GM19035 (cell line): ENCODE measurements around the gene MITF.
"Not testable (repeated sequence)": the region's sequence is repeated elsewhere in the genome, so short reads cannot be mapped to it uniquely, and the experiment has no call there.

Experiments used
- ATAC-seq: cut with Tn5 transposase; IDR thresholded peaks from one replicate; pipeline ENCODE4 v1.9.1; 2021; ENCODE audit not compliant: unreplicated experiment

The MITF gene

DNA sequence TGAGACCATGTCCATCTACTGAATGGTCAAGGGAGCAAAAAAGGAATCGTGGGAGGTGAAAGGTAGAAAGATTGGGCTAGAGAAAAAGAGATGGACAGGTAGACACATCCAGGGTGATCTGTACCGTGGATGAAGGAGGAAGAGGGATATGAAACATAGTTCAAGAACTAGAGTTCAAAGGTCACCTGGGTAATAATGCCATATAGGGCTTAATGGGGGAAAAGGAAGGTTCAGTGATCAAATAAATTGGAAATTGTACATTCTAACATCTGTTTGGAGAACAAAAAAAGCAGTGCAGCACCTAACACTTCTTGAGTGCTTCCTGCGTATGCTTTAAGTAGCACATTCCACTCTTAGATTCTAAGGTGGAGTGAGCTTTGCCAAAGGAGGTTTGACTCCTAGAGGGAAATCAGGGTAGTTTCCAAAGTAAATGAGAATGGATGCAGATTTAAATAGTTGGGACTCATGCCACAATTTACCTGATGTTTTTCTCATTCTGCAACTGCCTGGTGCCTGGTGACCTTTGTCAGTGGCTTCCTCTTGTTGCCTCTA, 46.6 kb downstream of the MITF start:
- ATAC-seq, result no peak

DNA sequence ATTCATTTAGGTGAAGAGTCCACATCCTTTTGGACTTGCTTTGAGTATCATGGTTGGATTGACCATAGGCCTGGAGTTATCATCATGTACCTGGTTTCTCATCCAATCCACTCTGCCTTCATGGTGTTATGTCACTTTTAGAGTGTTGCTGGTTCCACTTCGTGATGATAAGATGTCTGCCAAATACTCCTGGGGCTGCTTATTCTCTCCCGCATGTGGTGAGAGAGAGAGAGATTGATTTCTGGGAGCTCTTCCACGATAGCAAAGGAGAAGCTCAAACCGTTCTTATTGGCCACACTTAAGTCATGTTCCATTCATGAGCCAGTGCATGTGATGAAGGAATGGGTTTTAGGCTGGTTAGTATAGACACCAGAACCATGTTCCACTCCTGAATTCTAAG, 47.6 kb downstream of the MITF start:
- no peak for ATAC-seq

DNA sequence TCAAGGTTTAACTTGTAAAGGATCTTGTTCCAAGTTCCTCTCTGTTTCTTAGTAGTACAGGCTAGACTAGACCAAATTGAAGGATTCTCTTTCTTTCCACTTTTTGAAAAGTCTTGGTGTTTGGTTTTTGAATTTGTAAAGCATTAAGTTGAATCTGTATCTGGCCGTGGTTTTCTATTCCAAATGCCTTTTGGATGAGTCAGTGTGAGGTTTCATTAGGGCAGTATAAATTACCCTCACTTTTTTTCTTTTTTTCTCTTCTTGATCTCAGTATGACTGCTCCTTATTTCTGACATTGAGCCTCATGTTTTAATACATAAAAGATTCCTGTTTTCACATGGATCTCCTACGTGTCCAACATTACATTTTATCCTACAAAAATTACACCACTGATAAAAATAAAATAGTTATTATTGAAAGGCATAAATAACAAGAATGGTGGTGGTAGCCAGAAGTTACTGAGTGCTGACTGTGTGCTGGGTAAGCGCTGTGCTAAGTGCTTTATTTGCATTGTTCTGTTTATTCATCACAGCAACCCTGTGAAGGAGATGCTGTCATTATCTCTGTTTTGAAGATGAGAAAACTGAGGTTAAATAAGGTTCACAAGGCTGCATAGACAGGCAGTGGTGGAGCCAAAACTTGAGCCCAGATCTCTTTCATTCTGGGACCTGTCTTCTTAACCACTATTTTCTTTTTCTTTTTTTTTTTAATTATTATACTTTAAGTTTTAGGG, 48.3 kb downstream of the MITF start:
- no peak for ATAC-seq

DNA sequence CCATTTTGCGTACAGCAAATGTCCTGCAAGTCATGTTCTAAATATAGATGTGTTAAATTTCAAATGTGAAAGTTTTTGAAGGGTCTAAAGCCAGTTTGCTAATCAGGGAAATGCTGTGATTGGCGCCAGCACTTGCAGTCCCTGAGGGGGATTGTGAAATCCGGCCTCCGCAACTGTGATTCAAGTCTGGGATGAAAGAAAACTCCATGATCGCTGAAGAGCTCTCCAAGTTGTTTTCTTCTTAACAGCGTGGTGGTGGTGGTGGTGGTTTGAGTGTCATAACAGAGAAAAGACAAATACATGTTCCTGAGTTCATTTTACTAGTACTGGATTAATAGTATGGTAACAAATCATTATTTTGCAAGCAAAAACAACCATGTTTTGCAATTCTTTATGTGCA, 51.8 kb downstream of the MITF start:
- no peak for ATAC-seq

DNA sequence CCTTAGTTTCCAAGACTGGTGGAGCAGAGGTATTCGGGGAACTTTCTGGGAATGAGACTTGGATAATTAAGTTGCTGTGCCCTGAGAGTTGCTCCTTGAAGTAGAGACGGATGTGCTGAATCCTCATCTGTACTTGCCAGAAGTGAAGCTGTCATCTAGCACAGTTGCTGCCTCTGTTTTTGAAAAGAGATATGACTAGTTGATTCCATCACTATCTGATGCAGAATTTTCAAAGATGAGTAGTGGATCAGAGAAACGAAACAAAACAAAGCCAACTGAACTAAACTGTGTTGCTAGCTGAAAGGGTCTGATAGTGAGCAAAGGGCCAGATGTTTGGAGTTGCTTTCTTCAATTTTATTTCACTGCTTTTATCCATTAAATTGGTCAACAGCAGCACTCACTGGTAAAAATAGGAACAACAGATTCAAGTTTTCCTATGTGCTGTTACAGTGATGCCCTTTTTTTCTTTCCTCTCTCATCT, 52.7 kb downstream of the MITF start:
- no peak for ATAC-seq

DNA sequence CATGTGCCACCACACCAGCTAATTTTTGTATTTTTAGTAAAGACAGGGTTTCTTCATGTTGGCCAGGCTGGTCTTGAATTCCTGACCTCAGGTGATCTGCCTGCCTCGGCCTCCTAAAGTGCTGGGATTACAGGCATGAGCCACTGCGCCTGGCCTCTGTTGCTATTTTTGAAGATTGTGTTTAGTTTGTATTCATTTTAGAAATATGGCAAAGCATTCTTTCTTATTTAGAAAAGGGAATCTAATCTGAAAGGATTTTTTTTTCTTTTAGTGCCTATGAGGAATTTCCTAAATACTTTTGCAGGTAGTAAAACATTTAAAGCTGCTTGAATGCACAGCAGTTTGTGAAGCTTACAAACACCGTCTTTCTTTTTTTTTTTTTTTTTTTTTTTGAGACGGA, 56.9 kb downstream of the MITF start:
- ATAC-seq, result not testable (repeated sequence)

DNA sequence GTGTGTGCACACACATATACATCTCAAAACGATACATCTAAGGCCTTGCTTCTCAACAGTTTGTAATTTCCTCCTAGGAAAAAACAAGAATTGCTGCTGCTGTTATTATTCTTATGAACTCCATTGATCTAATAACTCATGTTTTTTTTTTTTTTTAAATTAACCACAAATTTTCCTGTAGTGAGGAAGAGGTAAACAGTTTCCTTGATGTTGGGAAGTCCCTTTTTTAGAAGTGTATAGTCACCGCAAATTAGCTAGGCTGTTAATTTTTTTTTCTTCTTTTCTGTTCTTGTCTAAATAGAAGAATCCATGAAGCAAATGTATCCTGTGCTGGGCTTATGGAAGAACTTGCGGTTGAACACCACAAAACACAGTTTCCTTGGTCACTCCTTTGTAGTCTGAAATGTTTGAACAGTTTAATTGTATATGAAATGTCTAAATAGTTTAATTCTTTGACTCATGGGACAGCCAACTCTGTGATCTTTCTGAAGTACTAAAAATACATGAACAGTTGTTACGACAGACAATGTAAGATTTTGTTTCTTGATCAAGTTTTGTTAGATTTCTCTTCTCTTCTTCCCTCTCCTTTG, 64.5 kb downstream of the MITF start:
- ATAC-seq, result no peak

DNA sequence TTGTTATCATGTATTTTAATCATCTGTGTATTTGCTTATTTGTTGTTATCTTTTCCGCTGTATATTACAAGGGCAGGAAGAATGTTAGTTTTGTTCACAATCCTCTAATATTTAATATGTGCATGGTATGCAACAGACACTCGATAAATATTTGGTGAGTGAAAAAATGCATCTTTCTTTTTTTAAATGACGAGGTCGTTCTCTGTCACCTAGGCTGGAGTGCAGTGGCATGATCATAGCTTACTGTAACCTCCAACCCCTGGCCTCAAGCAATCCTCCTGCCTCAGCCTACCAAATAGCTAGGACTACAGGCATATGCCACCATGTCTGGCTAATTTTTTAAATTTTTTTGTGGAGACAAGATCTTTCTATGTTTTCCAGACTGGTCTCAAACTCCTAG, 66.2 kb downstream of the MITF start:
- no peak for ATAC-seq

DNA sequence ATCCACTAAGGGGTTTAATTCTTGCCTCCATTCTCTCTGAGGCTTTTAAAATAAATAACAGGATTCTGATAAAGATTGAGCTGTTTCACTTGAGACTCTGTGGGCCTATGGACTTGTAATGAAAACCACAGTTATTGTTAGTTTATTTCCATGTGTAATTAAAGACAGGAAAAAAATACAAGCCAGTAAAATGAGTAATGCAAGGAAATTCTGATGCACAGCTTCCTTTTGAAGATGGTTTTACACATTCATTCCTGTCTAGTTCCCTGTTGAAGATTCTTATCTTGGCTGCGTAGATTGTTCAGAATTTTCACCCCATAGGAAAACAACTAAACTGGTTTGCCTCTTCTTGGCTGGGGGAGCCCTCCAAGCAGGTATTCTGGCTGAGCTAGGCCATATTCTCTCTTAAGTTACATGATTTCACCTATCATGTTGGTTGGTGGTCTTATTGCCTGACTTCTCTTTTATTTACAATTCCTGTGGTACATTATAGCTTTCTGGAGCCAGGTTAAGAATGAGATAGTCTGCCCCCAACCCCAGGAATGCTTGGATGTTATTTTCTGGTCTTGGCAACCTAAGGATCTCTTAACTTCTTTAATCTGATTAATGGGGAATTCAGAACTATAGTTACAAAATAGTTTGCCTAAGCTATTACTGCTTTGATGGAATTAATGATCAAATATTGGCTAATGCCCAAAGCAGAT, 67.6 kb downstream of the MITF start:
- no peak for ATAC-seq

DNA sequence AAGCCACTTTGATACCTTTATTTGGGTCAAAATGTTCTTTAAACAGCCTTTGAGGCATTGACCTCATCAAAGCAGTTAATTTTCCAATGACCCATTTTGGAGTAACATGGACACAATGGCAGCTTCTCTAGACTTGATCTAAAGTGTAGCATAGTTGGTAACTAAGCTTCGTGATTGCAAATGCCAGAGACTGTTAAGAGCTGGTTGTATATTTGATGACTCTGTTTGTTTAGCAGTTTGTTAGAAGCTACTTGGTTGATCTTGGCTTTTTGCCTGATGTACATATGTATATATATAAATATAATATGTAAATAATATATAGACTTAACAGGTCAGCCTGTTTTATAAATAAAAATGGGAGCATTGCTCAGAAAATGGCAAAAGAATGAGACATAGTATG, 68.4 kb downstream of the MITF start:
- ATAC-seq, result no peak

DNA sequence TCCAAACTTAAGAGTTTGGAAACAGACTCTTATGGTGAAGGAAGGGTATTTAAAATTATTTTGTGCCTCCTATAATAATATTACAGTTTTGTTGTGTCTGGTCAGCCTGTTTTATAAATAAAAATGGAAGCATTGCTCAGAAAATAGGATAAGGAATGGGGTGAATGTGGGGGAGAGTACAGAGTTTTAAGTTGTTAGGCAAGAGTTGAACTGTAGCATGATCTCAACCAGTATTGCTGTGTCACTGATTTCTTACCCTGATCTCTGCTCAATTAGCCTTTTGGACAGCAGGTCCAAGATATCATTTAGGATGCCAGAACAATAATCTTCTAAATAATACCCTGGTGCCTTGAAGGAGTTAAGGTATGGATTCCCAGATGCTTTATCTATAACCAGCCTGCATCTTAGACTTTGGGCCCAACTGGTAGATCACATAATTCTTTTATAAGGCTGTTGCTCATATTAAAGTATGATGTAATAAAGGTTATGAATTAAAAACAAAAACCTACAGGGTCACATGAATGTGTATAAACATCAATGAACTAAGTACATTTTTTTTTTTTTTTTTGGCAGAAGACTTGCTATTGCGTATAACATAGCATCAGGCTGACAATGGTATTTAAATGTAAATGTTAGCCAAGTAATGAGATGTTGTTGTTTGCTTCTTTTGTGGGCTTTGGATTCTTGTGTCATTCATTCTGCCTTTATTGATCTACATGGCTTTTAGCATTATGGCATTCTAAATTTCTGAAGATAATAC, 70.0 kb downstream of the MITF start:
- no peak for ATAC-seq

DNA sequence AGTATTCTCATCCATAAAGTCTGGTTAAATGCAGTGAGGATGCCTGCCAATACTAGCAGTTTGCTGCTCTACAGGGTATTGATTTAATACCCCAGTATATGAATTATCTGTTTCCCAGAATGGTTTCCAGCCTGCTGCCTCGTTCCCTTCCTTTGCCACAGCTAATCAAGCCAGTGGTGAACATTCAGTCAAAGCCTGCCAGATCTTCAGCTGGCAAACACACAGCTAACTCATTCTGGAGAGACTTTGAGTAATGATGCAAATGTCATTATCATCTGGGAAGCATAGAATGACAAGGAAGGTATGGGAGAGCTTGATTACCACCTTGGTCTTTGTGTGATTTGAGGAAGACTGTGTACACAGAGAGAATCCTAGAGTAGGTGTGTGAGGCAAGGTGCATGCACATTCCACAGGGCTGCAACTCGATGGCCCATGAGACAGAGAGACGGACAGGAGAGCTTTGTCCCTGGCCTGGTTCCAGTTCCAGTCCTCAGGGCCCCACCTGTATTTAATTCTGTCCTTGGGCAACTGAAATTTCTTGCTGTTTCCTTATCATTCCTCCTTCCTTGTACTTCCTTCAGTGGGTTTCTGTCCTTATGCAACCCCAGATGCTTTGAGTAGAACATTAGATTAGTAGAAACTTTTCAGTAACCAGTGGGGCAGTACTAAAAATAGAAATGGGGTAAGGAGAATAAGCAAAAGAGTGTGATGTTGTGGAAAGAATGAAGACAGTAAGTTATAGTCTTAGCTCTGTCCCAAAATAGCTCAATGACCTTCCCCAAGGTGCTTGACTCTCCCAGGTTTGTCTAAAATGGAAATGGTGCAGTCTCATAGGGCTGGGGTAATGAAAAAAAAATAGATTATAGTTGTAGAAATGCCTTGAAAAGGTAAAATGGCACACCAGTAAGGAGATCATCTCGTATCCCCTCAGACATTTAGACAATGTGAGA, 72.5 kb downstream of the MITF start:
- no peak for ATAC-seq

DNA sequence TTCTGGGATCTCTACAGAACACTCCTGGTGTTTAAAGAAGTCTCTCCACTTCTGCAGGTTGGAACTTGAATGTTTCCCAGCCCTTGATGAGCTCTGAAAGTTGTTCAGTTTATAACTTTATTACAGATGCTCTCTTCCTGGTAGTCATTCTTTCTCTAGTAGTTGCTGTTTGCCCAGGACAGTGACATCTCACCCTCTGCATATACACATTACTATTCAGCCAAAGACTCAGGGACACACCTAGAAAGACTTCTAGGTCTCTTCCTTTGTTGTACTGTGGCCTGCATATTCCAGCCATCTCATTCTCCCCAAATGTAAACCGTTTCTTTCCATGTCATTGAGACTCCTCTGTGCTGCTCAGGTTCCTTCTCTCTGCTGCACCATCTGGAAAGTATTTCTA, 76.7 kb downstream of the MITF start:
- no peak for ATAC-seq

DNA sequence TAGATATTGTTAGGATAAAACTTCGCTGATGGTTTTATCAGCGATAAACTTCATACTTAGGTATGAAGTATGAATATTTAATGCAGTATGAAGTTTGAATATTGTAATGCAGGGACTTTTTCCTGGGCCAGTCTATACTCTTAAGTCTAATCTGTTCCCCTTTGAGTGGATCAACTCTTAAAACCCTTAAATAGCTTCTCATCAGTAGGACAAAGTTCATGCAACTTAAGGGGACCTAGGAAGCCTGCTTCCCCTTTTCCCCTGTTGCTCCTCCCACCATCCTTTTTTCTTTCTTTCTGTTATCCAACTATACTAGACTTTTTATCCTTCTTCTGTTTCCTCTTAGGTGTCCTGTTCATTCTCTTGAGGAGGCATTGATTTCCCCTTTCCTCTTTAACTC, 78.7 kb downstream of the MITF start:
- ATAC-seq, result no peak

DNA sequence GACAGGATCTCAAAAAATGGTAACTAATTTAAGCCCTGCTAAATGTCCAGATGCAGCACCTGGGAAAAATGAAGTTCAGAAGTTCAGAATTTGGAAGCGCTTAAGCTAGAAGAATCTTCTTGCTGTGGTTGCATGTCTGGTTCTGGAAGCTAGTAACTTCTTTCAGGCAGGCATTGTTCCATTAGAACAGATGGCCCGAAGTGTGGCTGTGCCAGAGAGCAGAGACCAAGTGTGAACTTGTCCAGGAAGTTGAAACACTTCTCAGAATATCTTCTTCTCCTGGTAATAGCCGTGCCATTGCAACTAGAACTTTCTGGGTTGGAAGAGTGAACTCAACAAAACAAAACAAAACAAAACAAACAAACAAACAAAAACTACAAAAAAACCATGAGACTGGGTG, 80.0 kb downstream of the MITF start:
- ATAC-seq, result no peak

DNA sequence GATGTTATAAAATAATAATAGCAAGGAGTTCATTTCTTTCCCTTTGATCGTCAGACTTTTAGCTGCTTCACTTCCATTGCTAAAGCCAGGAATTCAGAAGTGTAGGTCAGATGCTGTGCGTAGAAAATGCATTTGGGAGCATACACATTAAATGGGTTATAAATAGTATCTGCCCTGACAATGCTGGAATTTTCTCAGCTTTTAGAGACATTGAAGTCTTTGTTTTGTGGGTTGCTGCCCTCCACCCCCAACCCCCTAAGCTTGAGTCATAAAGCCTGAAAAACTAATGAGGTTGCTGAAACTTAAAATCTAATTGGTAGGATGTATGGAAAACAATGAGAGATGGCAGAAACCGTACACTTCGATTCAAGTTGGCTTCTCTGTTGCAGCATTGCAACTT, 81.9 kb downstream of the MITF start:
- no peak for ATAC-seq

DNA sequence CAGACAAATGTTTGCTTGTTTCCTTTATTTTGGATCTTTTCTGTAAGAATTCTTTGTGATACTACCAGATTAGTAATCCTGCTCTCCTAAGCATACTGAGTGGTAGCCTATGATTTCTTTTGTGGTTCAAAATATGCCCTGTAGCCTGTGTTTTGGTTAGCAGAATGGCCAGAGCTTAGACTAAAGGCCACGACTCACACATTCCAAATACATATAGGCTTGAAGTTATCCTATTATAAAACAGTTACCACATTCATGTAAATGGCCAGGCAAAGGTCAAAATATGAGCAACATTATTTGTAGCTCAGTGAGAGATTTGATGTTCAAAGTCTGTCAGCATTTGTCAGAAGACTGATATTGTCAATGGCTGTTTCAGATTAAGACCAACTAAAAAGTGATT, 84.5 kb downstream of the MITF start:
- ATAC-seq, result no peak

DNA sequence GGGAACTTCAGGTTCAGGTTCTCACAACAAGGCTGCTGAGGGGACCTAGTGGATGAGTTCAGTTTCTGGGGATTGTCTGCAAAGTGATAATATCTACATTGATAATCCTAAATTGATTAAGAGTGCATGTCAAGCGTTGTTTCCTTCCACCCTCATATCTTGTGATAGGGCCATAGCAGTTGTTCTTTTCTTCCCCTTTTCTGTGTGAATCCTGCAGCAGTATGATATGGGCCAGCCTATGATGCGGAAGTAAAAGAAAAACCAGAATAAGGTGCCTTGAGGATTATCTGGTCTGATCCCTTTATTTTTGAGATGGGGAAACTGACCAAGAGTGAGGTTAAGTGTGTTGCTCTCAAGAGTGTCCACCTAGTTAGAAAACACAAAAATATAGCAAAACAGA, 86.2 kb downstream of the MITF start:
- no peak for ATAC-seq

DNA sequence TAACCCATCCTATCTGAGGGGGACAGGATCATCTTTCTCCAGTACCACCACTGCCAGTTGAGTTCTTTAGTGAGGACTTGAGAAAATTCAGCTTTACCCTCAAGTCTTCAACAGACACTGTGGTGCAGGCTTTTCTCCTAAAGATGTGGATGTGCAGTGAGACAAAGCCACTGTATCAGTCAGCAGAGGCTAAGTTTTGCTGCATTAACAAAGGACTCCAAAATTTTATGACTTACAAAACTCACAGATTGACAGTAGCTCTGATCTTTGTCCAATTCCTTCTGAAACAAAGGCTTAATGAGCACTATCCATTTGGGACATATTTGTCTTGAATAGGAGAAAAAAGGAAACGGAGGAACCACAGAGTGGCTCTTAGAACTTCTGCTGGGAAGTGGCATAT, 87.9 kb downstream of the MITF start:
- no peak for ATAC-seq

DNA sequence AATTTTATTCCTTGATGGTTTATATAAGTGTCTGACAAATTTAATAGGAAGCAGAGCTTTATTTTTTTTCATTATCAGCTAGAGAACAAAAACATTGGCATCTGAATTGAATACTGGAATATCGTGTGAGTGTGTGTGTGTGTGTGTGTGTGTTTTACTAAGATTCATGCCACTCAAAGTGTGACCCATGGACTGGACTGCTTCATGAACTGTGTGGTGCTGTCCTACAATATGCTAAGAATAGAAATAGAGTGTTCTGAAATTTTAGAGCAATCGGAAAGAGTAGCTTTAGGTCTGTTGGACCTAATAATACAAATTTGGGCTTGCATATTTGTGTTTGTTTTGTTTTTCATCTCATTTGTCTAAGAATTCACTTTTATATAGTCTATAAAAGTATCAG, 89.6 kb downstream of the MITF start:
- ATAC-seq, result no peak
